HEK293 (cell line): ENCODE data around the gene FERMT3.
A peak's percentile ranks its signal among the peaks of the same experiment; 100 is the strongest.
"Not testable (repeated sequence)": the region's sequence is repeated elsewhere in the genome, so short reads cannot be mapped to it uniquely, and the experiment has no call there.

Experiments used
- CTCF ChIA-PET: fragments of 350-600 bp; formaldehyde crosslinking; extraction: SDS; loops from one replicate; lab custom pipeline; 2021; ENCODE audit warnings: antibody characterized with exemption; lab: Yijun Ruan, JAX
- POLR2A ChIA-PET: fragments of 300-600 bp; formaldehyde crosslinking; extraction: SDS; loops from one replicate; lab custom pipeline; 2020; ENCODE audit warnings: antibody characterized with exemption, inconsistent platforms; lab: Yijun Ruan, JAX
- H3K27ac ChIP-seq: fragments of 200-500 bp; sonication (Bioruptor generic); 2 replicates; pipeline ENCODE4 v1.5.1; 2014; ENCODE audit warnings: low read depth, low read length, control low read depth, inconsistent platforms; ENCODE audit errors: extremely low read depth
- H3K36me3 ChIP-seq, 2 experiments: fragments of 200-500 bp in 1 of 2; sonication (Bioruptor generic) in 1 of 2; 1 replicate in 1 of 2; 2 replicates in 1 of 2; pipeline ENCODE4 v1.5.1; 2014 to 2017; ENCODE audit warnings: inconsistent platforms in 2 of 2, low read length in 2 of 2; ENCODE audit not compliant: control insufficient read depth in 2 of 2, insufficient read depth in 1 of 2
- H3K4me1 ChIP-seq: fragments of 200-500 bp; sonication (Bioruptor generic); 2 replicates; pipeline ENCODE4 v1.5.1; 2014; ENCODE audit warnings: mild to moderate bottlenecking, low read length, inconsistent platforms; ENCODE audit not compliant: control insufficient read depth, insufficient read depth
- H3K4me3 ChIP-seq: 2 replicates; pipeline ENCODE4 v1.5.1; 2011; ENCODE audit warnings: low read depth, mild to moderate bottlenecking, control low read depth, low read length, moderate library complexity
- H3K9me3 ChIP-seq: fragments of 200-500 bp; sonication (Bioruptor generic); 2 replicates; pipeline ENCODE4 v1.5.1; 2014; ENCODE audit warnings: low read depth, low read length, inconsistent platforms; ENCODE audit not compliant: control insufficient read depth, insufficient read depth
- HOXA7 ChIP-seq: sonication (generic); formaldehyde crosslinking; IDR thresholded peaks from 2 replicates; pipeline ENCODE4 v1.8.1; 2022; ENCODE audit warnings: missing genetic modification reagents, borderline replicate concordance
- KLF10 ChIP-seq: fragments of 450-650 bp; IDR thresholded peaks from 2 replicates; pipeline ENCODE4 v1.5.1; 2018; ENCODE audit warnings: missing biosample characterization, mild to moderate bottlenecking, missing genetic modification characterization
- KLF9 ChIP-seq: fragments of 450-650 bp; formaldehyde crosslinking; IDR thresholded peaks from 2 replicates; pipeline ENCODE4 v1.5.1; 2016; ENCODE audit warnings: missing biosample characterization, missing genetic modification characterization, low read depth
- OSR2 ChIP-seq: fragments of 450-650 bp; formaldehyde crosslinking; IDR thresholded peaks from 2 replicates; pipeline ENCODE4 v1.5.1; 2016; ENCODE audit warnings: missing biosample characterization, missing genetic modification characterization
- RBAK ChIP-seq: fragments of 450-650 bp; formaldehyde crosslinking; IDR thresholded peaks from 2 replicates; pipeline ENCODE4 v1.5.1; 2016; ENCODE audit warnings: missing biosample characterization, missing genetic modification characterization
- ZFP3 ChIP-seq: fragments of 450-650 bp; formaldehyde crosslinking; IDR thresholded peaks from 2 replicates; pipeline ENCODE4 v1.5.1; 2016; ENCODE audit warnings: low read depth, missing biosample characterization, missing genetic modification characterization
- ZNF114 ChIP-seq: fragments of 450-650 bp; formaldehyde crosslinking; IDR thresholded peaks from 2 replicates; pipeline ENCODE4 v1.5.0; 2017; ENCODE audit warnings: missing biosample characterization, missing genetic modification characterization
- ZNF146 ChIP-seq: fragments of 450-650 bp; formaldehyde crosslinking; IDR thresholded peaks from 2 replicates; pipeline ENCODE4 v1.5.1; 2016; ENCODE audit warnings: missing biosample characterization, missing genetic modification characterization
- ZNF335 ChIP-seq: fragments of 450-650 bp; formaldehyde crosslinking; conservative IDR thresholded peaks from 2 replicates; pipeline ENCODE4 v1.5.1; 2016; ENCODE audit warnings: missing biosample characterization, missing genetic modification characterization
- ZNF510 ChIP-seq: fragments of 450-650 bp; formaldehyde crosslinking; IDR thresholded peaks from 2 replicates; pipeline ENCODE4 v1.5.1; 2018; ENCODE audit warnings: mild to moderate bottlenecking, missing genetic modification characterization, missing biosample characterization; ENCODE audit not compliant: insufficient replicate concordance
- ZNF549 ChIP-seq: fragments of 450-650 bp; IDR thresholded peaks from 2 replicates; pipeline ENCODE4 v1.5.1; 2018; ENCODE audit warnings: missing biosample characterization, missing genetic modification characterization, mild to moderate bottlenecking, inconsistent platforms, moderate library complexity
- ZNF600 ChIP-seq: fragments of 450-650 bp; formaldehyde crosslinking; IDR thresholded peaks from 2 replicates; pipeline ENCODE4 v1.5.1; 2016; ENCODE audit warnings: missing biosample characterization, missing genetic modification characterization
- ZNF629 ChIP-seq: fragments of 450-650 bp; formaldehyde crosslinking; IDR thresholded peaks from 2 replicates; pipeline ENCODE4 v1.5.1; 2017; ENCODE audit warnings: missing biosample characterization, missing genetic modification characterization
- ZNF747 ChIP-seq: fragments of 450-650 bp; formaldehyde crosslinking; IDR thresholded peaks from 2 replicates; pipeline ENCODE4 v1.5.1; 2016; ENCODE audit warnings: missing biosample characterization, missing genetic modification characterization
- TF ChIP-seq, protein P1 (sequence below): fragments of 450-650 bp; formaldehyde crosslinking; IDR thresholded peaks from 2 replicates; pipeline ENCODE4 v1.5.1; 2016; ENCODE audit warnings: missing biosample characterization, missing genetic modification characterization
- TF ChIP-seq, protein P2 (sequence below): fragments of 450-650 bp; formaldehyde crosslinking; IDR thresholded peaks from 2 replicates; pipeline ENCODE4 v1.5.1; 2016; ENCODE audit warnings: missing biosample characterization, missing genetic modification characterization
- TF ChIP-seq, protein P3 (sequence below): fragments of 450-650 bp; formaldehyde crosslinking; IDR thresholded peaks from 2 replicates; pipeline ENCODE4 v1.5.1; 2016; ENCODE audit warnings: missing biosample characterization, missing genetic modification characterization
- TF ChIP-seq, protein P4 (sequence below): fragments of 450-650 bp; formaldehyde crosslinking; IDR thresholded peaks from 2 replicates; pipeline ENCODE4 v1.5.1; 2016; ENCODE audit warnings: missing biosample characterization, missing genetic modification characterization
- TF ChIP-seq, protein P5 (sequence below): fragments of 450-650 bp; formaldehyde crosslinking; IDR thresholded peaks from 2 replicates; pipeline ENCODE4 v1.5.1; 2016; ENCODE audit warnings: missing biosample characterization, missing genetic modification characterization
- TF ChIP-seq, protein P6 (sequence below): fragments of 450-650 bp; formaldehyde crosslinking; IDR thresholded peaks from 2 replicates; pipeline ENCODE4 v1.5.1; 2017; ENCODE audit warnings: missing biosample characterization, missing genetic modification characterization

The FERMT3 gene

DNA sequence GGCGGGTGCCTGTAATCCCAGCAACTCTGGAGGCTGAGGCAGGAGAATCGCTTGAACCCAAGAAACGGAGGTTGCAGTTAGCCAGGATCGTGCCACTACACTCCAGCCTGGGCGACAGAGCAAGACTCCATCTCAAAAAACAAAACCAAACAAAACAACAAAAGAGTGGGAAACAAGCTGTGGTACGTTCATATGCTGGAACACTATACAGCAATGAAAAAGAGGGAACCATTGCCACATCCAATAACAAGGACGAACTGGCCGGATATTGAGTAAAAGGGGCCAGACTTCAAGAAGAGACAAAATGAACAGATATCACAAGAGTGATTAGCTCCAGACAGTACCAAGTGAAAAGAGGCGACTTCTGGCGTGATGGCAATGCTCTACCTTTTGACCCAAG lies 45.5 kb upstream of the FERMT3 start:
- Histone ChIP-seq H3K4me1 (0 out of 2 replicates have a peak, but pooled peaks cover 2% of the 10 kb centered on the region), H3K4me3 (no peak overlapping the region), H3K27ac (no peak overlapping the region), H3K36me3 (peaks cover 0 to 2% of the 10 kb centered on the region in 2 experiments; a peak in 1 of 3 replicates), H3K9me3 (no peaks in the 10 kb centered on the region)
- ChIA-PET POLR2A (no interaction called here), CTCF (interaction anchor here (0.7 to 1.8 kb wide), 2 partner anchors 12 to 143 kb away, joined by 3 to 5 read pairs; no protein-coding TSS in a partner anchor)
- TF ChIP-seq, protein P1, sequence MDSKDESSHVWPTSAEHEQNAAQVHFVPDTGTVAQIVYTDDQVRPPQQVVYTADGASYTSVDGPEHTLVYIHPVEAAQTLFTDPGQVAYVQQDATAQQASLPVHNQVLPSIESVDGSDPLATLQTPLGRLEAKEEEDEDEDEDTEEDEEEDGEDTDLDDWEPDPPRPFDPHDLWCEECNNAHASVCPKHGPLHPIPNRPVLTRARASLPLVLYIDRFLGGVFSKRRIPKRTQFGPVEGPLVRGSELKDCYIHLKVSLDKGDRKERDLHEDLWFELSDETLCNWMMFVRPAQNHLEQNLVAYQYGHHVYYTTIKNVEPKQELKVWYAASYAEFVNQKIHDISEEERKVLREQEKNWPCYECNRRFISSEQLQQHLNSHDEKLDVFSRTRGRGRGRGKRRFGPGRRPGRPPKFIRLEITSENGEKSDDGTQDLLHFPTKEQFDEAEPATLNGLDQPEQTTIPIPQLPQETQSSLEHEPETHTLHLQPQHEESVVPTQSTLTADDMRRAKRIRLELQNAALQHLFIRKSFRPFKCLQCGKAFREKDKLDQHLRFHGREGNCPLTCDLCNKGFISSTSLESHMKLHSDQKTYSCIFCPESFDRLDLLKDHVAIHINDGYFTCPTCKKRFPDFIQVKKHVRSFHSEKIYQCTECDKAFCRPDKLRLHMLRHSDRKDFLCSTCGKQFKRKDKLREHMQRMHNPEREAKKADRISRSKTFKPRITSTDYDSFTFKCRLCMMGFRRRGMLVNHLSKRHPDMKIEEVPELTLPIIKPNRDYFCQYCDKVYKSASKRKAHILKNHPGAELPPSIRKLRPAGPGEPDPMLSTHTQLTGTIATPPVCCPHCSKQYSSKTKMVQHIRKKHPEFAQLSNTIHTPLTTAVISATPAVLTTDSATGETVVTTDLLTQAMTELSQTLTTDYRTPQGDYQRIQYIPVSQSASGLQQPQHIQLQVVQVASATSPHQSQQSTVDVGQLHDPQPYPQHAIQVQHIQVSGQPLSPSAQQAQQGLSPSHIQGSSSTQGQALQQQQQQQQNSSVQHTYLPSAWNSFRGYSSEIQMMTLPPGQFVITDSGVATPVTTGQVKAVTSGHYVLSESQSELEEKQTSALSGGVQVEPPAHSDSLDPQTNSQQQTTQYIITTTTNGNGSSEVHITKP (tag by site-specific recombination): no peak
- TF ChIP-seq, protein P2, sequence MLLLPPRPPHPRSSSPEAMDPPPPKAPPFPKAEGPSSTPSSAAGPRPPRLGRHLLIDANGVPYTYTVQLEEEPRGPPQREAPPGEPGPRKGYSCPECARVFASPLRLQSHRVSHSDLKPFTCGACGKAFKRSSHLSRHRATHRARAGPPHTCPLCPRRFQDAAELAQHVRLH (tag by site-specific recombination): peak; percentile 46; the same call in 1 of the 2 replicates
- TF ChIP-seq HOXA7 (no peak), ZNF146 (tag by site-specific recombination) (peak; percentile 100)

DNA sequence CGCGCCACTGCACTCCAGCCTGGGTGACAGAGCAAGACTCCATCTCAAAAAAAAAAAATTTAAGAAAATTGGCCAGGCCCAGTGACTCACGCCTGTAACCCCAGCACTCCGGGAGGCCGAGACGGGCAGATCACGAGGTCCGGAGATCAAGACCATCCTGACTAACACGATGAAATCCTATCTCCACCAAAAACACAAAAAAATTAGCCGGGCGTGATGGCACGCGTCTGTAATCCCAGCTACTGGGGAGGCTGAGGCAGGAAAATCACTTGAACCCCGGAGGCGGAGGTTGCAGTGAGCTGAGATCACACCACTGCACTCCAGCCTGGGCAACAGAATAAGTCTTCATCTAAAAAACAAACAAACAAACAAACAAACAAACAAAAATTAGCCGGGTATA lies 43.8 kb upstream of the FERMT3 start:
- CTCF ChIA-PET: interaction anchor here (1.2 to 1.5 kb wide), 2 partner anchors 10 to 17 kb away, joined by 4 to 8 read pairs; no protein-coding TSS in a partner anchor
- H3K9me3 ChIP-seq, POLR2A ChIA-PET, H3K4me3 ChIP-seq, H3K4me1 ChIP-seq, H3K27ac ChIP-seq, H3K36me3 ChIP-seq: not testable (repeated sequence)
- TF ChIP-seq, protein P3, sequence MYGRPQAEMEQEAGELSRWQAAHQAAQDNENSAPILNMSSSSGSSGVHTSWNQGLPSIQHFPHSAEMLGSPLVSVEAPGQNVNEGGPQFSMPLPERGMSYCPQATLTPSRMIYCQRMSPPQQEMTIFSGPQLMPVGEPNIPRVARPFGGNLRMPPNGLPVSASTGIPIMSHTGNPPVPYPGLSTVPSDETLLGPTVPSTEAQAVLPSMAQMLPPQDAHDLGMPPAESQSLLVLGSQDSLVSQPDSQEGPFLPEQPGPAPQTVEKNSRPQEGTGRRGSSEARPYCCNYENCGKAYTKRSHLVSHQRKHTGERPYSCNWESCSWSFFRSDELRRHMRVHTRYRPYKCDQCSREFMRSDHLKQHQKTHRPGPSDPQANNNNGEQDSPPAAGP (tag by site-specific recombination): 0 out of 2 replicates have a peak, but pooled peaks have one; percentile 26
- TF ChIP-seq ZNF629 (tag by site-specific recombination) (peak; percentile 63; the same call in 1 of the 2 replicates), ZNF600 (tag by site-specific recombination) (peak; percentile 77), OSR2 (peak; percentile 82)
- TF ChIP-seq, protein P4, sequence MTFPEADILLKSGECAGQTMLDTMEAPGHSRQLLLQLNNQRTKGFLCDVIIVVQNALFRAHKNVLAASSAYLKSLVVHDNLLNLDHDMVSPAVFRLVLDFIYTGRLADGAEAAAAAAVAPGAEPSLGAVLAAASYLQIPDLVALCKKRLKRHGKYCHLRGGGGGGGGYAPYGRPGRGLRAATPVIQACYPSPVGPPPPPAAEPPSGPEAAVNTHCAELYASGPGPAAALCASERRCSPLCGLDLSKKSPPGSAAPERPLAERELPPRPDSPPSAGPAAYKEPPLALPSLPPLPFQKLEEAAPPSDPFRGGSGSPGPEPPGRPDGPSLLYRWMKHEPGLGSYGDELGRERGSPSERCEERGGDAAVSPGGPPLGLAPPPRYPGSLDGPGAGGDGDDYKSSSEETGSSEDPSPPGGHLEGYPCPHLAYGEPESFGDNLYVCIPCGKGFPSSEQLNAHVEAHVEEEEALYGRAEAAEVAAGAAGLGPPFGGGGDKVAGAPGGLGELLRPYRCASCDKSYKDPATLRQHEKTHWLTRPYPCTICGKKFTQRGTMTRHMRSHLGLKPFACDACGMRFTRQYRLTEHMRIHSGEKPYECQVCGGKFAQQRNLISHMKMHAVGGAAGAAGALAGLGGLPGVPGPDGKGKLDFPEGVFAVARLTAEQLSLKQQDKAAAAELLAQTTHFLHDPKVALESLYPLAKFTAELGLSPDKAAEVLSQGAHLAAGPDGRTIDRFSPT (tag by site-specific recombination): peak; percentile 31; the same call in 1 of the 2 replicates
- TF ChIP-seq, protein P5, sequence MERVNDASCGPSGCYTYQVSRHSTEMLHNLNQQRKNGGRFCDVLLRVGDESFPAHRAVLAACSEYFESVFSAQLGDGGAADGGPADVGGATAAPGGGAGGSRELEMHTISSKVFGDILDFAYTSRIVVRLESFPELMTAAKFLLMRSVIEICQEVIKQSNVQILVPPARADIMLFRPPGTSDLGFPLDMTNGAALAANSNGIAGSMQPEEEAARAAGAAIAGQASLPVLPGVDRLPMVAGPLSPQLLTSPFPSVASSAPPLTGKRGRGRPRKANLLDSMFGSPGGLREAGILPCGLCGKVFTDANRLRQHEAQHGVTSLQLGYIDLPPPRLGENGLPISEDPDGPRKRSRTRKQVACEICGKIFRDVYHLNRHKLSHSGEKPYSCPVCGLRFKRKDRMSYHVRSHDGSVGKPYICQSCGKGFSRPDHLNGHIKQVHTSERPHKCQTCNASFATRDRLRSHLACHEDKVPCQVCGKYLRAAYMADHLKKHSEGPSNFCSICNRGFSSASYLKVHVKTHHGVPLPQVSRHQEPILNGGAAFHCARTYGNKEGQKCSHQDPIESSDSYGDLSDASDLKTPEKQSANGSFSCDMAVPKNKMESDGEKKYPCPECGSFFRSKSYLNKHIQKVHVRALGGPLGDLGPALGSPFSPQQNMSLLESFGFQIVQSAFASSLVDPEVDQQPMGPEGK (tag by site-specific recombination): peak; percentile 50; the same call in 1 of the 2 replicates

DNA sequence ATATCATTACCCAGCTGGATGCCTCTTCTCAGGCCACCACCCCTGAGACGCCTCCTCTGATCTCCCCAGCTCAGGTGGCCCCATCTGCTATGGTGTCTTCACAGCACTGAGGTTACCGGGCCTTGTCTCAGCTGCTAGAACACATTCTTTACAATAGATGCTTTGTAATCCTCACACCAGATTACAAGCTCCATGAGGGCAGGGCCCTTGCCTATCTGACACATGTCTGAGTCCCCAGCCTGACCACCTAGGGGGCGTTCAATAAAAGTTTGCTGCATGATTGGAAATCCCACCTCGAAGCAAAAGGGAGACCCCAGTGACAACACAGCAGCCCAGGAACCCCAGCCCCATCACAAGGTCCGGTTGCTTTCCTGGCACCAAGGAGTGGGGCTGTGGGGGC lies 42.6 kb upstream of the FERMT3 start:
- ChIA-PET CTCF (interaction anchor here (0.5 to 1.5 kb wide), 6 partner anchors 11 to 1235 kb away, joined by 3 to 8 read pairs (median 4); no protein-coding TSS in a partner anchor), POLR2A (interaction anchor here (0.6 to 1.1 kb wide), 3 partner anchors 18 to 225 kb away, joined by 3 to 5 read pairs (median 5); partner anchors contain the start of gene NAA40)
- Histone ChIP-seq H3K4me1 (0 out of 2 replicates have a peak, but pooled peaks cover 2% of the 10 kb centered on the region), H3K27ac (no peak overlapping the region), H3K9me3 (no peaks in the 10 kb centered on the region), H3K36me3 (peaks cover 0 to 2% of the 10 kb centered on the region in 2 experiments; a peak in 1 of 3 replicates), H3K4me3 (no peak overlapping the region)
- TF ChIP-seq ZFP3 (tag by site-specific recombination): no peak
- TF ChIP-seq ZNF747: no peak
- TF ChIP-seq KLF9: no peak
- no peak for TF ChIP-seq ZNF114
- TF ChIP-seq, protein P6, sequence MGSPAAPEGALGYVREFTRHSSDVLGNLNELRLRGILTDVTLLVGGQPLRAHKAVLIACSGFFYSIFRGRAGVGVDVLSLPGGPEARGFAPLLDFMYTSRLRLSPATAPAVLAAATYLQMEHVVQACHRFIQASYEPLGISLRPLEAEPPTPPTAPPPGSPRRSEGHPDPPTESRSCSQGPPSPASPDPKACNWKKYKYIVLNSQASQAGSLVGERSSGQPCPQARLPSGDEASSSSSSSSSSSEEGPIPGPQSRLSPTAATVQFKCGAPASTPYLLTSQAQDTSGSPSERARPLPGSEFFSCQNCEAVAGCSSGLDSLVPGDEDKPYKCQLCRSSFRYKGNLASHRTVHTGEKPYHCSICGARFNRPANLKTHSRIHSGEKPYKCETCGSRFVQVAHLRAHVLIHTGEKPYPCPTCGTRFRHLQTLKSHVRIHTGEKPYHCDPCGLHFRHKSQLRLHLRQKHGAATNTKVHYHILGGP (tag by site-specific recombination): no peak
- no peak for TF ChIP-seq ZNF510 (tag by site-specific recombination)
- TF ChIP-seq RBAK: no peak
- no peak for TF ChIP-seq ZNF335
- no peak for TF ChIP-seq ZNF549 (tag by site-specific recombination)
- no peak for TF ChIP-seq KLF10
